Hepatocyte (in vitro differentiated cells): ENCODE results near the gene TRAM1L1. TPM values are rescaled to one million over a fixed set of nuclear protein-coding genes. Genes with fewer than 3 reads are reported as not detected.

Experiments
- DNase-seq: peaks from one replicate; pipeline ENCODE4 v3.0.0-alpha.2; 2016; ENCODE audit warnings: low spot score
- H2AFZ ChIP-seq: fragments of 200-600 bp; sonication (generic); 2 replicates; pipeline ENCODE4 v1.6.0; 2016; ENCODE audit warnings: antibody characterized with exemption, mild to moderate bottlenecking
- H3K27ac ChIP-seq: fragments of 200-600 bp; sonication (generic); 2 replicates; pipeline ENCODE4 v1.5.1; 2016; ENCODE audit warnings: mild to moderate bottlenecking
- H3K27me3 ChIP-seq: fragments of 200-600 bp; sonication (generic); 2 replicates; pipeline ENCODE4 v1.6.1; 2016
- H3K36me3 ChIP-seq: fragments of 200-600 bp; sonication (generic); replicated peaks from 2 replicates; pipeline ENCODE4 v1.5.1; 2016; ENCODE audit warnings: low read depth; ENCODE audit not compliant: insufficient read depth
- H3K4me1 ChIP-seq: fragments of 200-600 bp; sonication (generic); 2 replicates; pipeline ENCODE4 v1.5.1; 2016; ENCODE audit warnings: mild to moderate bottlenecking, moderate library complexity; ENCODE audit not compliant: insufficient read depth
- H3K4me2 ChIP-seq: fragments of 200-600 bp; sonication (generic); 2 replicates; pipeline ENCODE4 v1.6.0; 2016
- H3K4me3 ChIP-seq: fragments of 200-600 bp; sonication (generic); 2 replicates; pipeline ENCODE4 v1.5.1; 2016; ENCODE audit warnings: mild to moderate bottlenecking
- H3K79me2 ChIP-seq: fragments of 200-600 bp; sonication (generic); 2 replicates; pipeline ENCODE4 v1.6.0; 2017; ENCODE audit warnings: mild to moderate bottlenecking
- H3K9me2 ChIP-seq: fragments of 200-600 bp; sonication (generic); replicated peaks from 2 replicates; pipeline ENCODE4 v1.6.0; 2017; ENCODE audit warnings: mild to moderate bottlenecking; ENCODE audit not compliant: insufficient read depth
- H3K9me3 ChIP-seq: fragments of 200-600 bp; sonication (generic); 2 replicates; pipeline ENCODE4 v1.5.1; 2016; ENCODE audit warnings: low read depth, mild to moderate bottlenecking
- H4K20me1 ChIP-seq: fragments of 200-600 bp; sonication (generic); 2 replicates; pipeline ENCODE4 v1.6.0; 2016; ENCODE audit warnings: mild to moderate bottlenecking; ENCODE audit not compliant: insufficient read depth, poor library complexity, severe bottlenecking
- CTCF ChIP-seq: fragments of 200-600 bp; sonication (generic); IDR thresholded peaks from 2 replicates; pipeline ENCODE4 v1.5.1; 2016; ENCODE audit warnings: antibody characterized with exemption, mild to moderate bottlenecking; ENCODE audit not compliant: poor library complexity
- EZH2 ChIP-seq: fragments of 200-600 bp; sonication (generic); IDR thresholded peaks from 2 replicates; pipeline ENCODE4 v1.6.1; 2016; ENCODE audit warnings: antibody characterized with exemption, mild to moderate bottlenecking, borderline replicate concordance
- EZH2phosphoT487 ChIP-seq: fragments of 200-600 bp; sonication (generic); IDR thresholded peaks from one replicate; pipeline ENCODE4 v1.6.1; 2018; ENCODE audit warnings: antibody characterized with exemption, mild to moderate bottlenecking, low read depth, moderate library complexity; ENCODE audit not compliant: unreplicated experiment, severe bottlenecking
- WGBS: methylation state at CpG from one replicate; pipeline ENCODE4 v1.1.6; 2016; ENCODE audit warnings: low lambda C conversion rate; ENCODE audit errors: missing lambda C conversion rate; 5-methylcytosine and 5-hydroxymethylcytosine counted together
- polyA plus RNA-seq: library from polyadenylated mRNA; unstranded; fragments of >200 nt; fragmentation: Nextera tagmentation; extraction: Ambion mirVana; gene quantifications from 2 replicates; pipeline ENCODE4 v1.2.1, GENCODE V29; 2016
- total RNA-seq: library from RNA; depleted of rRNA; stranded (reverse); fragments of >200 nt; gene quantifications from 2 replicates; pipeline ENCODE4 v1.2.3, GENCODE V29; 2014

The TRAM1L1 gene
- total and polyA plus RNA-seq, 2 experiments from 2014 or later: 2.0 to 4.5 TPM

- Histone ChIP-seq H3K9me3 (no peaks in the 10 kb centered on the region), H3K4me2 (no peak overlapping the region), H3K36me3 (no peaks in the 10 kb centered on the region), H3K4me1 (no peaks in the 10 kb centered on the region), H3K79me2 (no peaks in the 10 kb centered on the region), H3K27ac (no peak overlapping the region), H2AFZ (no peak overlapping the region), H3K4me3 (no peak overlapping the region), H3K27me3 (no peaks in the 10 kb centered on the region), H3K9me2 (no peaks in the 10 kb centered on the region), H4K20me1 (no peaks in the 10 kb centered on the region)
- 87% methylated on average over 2 of the region's 2 CpGs for WGBS
- no peak for TF ChIP-seq EZH2phosphoT487
- no peak for TF ChIP-seq EZH2
- no peak for DNase-seq
These were observed 21.2 kb downstream of the TRAM1L1 start for GRCh38 chr4:117063961-117064696.

GRCh38 chr4:117042962-117043361 is 42.4 kb downstream of the TRAM1L1 start:
- no peak overlapping the region for H3K4me2 ChIP-seq
- no peaks in the 10 kb centered on the region for H3K9me3 ChIP-seq
- H3K79me2 ChIP-seq: no peaks in the 10 kb centered on the region
- H3K9me2 ChIP-seq: no peaks in the 10 kb centered on the region
- no peak for DNase-seq
- H2AFZ ChIP-seq: no peak overlapping the region
- no peaks in the 10 kb centered on the region for H3K4me1 ChIP-seq
- no peaks in the 10 kb centered on the region for H4K20me1 ChIP-seq
- no peak overlapping the region for H3K4me3 ChIP-seq
- H3K27me3 ChIP-seq: no peaks in the 10 kb centered on the region
- H3K36me3 ChIP-seq: no peaks in the 10 kb centered on the region
- 91% methylated on average over 5 of the region's 5 CpGs for WGBS
- TF ChIP-seq CTCF (no peak), EZH2 (no peak), EZH2phosphoT487 (no peak)
- no peak overlapping the region for H3K27ac ChIP-seq
